BLaER1 (cell line): ENCODE results near the gene KDM3B.
"Not testable (repeated sequence)": the region's sequence is repeated elsewhere in the genome, so short reads cannot be mapped to it uniquely, and the experiment has no call there.

Experiments used
- H3K27ac ChIP-seq: shearing (Covaris generic); formaldehyde crosslinking; 2 replicates; pipeline ENCODE4 v1.8.1; 2022
- H3K27me3 ChIP-seq: shearing (Covaris generic); formaldehyde crosslinking; 2 replicates; pipeline ENCODE4 v1.8.1; 2022
- H3K36me3 ChIP-seq: shearing (Covaris generic); formaldehyde crosslinking; 2 replicates; pipeline ENCODE4 v1.8.1; 2022
- H3K4me1 ChIP-seq: shearing (Covaris generic); formaldehyde crosslinking; 2 replicates; pipeline ENCODE4 v1.8.1; 2022
- H3K4me2 ChIP-seq: shearing (Covaris generic); formaldehyde crosslinking; 2 replicates; pipeline ENCODE4 v1.8.1; 2022
- H3K4me3 ChIP-seq: shearing (Covaris generic); formaldehyde crosslinking; 2 replicates; pipeline ENCODE4 v1.8.1; 2022
- H3K9ac ChIP-seq: shearing (Covaris generic); formaldehyde crosslinking; 2 replicates; pipeline ENCODE4 v1.8.1; 2022
- H3K9me3 ChIP-seq: shearing (Covaris generic); formaldehyde crosslinking; 2 replicates; pipeline ENCODE4 v1.8.1; 2022
- H4K20me1 ChIP-seq: shearing (Covaris generic); formaldehyde crosslinking; 2 replicates; pipeline ENCODE4 v1.8.1; 2022
- Cebpa-rat ChIP-seq: shearing (Covaris generic); IDR thresholded peaks from 2 replicates; pipeline ENCODE4 v1.8.1; 2022

Gene KDM3B, protein sequence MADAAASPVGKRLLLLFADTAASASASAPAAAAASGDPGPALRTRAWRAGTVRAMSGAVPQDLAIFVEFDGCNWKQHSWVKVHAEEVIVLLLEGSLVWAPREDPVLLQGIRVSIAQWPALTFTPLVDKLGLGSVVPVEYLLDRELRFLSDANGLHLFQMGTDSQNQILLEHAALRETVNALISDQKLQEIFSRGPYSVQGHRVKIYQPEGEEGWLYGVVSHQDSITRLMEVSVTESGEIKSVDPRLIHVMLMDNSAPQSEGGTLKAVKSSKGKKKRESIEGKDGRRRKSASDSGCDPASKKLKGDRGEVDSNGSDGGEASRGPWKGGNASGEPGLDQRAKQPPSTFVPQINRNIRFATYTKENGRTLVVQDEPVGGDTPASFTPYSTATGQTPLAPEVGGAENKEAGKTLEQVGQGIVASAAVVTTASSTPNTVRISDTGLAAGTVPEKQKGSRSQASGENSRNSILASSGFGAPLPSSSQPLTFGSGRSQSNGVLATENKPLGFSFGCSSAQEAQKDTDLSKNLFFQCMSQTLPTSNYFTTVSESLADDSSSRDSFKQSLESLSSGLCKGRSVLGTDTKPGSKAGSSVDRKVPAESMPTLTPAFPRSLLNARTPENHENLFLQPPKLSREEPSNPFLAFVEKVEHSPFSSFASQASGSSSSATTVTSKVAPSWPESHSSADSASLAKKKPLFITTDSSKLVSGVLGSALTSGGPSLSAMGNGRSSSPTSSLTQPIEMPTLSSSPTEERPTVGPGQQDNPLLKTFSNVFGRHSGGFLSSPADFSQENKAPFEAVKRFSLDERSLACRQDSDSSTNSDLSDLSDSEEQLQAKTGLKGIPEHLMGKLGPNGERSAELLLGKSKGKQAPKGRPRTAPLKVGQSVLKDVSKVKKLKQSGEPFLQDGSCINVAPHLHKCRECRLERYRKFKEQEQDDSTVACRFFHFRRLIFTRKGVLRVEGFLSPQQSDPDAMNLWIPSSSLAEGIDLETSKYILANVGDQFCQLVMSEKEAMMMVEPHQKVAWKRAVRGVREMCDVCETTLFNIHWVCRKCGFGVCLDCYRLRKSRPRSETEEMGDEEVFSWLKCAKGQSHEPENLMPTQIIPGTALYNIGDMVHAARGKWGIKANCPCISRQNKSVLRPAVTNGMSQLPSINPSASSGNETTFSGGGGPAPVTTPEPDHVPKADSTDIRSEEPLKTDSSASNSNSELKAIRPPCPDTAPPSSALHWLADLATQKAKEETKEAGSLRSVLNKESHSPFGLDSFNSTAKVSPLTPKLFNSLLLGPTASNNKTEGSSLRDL (N-terminal part only)

DNA sequence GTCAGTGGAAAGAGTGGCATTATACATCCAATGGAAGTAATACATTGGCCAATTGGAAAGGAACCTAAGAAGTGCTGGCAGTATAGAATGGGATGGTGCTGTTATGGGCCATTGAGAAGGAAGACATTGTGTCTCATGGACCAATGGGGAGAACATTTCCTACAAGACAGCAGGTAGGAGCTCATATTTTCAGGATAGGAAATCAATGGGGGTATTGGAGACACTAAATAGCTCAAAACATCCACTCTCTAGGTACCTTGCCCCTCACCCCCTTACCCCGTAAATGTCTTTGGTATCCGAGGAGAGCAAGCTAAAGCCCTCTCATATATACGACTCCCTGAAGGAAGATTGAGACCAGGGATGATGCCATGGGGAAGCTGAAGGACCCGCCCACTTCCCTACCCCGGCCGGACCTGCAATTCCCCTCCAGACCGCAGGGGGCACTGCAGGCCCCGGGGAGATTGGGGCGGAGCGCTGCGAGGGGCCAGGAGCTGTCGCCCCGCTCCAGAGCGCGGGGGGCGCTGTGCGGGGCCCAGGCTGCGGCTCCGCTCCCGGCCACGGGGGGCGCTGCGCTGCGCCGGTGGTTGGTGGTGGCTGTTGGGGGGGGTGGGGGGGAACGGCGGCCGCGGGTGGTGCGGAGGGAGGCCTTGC is at the start of gene KDM3B:
KDM3B (plus strand) TSS at position 615 of the 651 bp plus-strand sequence. CDS start 111 bp downstream, outside the sequence.
- Histone ChIP-seq H3K9ac (peak within 1 kb of the TSS; percentile 94), H3K9me3 (peaks cover 20% of the 10 kb centered on the region), H3K4me2 (peak within 1 kb of the TSS; percentile 93), H4K20me1 (peaks cover 65% of the 10 kb centered on the region), H3K4me1 (peaks cover 16% of the 10 kb centered on the region), H3K27me3 (no peaks in the 10 kb centered on the region), H3K36me3 (peaks cover 52% of the 10 kb centered on the region), H3K4me3 (peak within 1 kb of the TSS; percentile 87), H3K27ac (peak within 1 kb of the TSS; percentile 99)
- no peak for TF ChIP-seq Cebpa-rat

DNA sequence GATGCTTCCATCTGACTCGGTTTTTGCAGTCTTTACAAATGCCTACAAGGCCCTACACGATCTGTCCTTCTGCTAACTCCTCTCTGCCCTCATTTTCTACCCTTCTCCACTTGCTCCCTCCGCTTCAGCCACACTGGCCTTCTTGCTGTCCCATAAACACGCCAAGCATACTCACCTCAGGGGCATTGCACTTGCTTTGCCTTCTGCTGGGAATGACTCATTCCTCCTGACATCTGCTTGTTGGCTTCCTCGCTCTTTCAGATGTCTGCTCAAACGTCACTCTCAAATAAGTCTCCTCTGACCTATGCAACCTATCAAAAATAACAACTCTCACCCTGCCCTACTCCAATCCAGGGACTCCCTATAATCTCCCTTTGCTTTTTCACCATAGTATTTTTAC is 49.1 kb upstream of the KDM3B start:
- Histone ChIP-seq H3K36me3 (peaks cover 37% of the 10 kb centered on the region), H4K20me1 (no peaks in the 10 kb centered on the region), H3K27ac (no peak overlapping the region), H3K4me2 (no peak overlapping the region), H3K27me3 (no peaks in the 10 kb centered on the region), H3K9me3 (no peaks in the 10 kb centered on the region), H3K9ac (no peak overlapping the region), H3K4me3 (no peak overlapping the region), H3K4me1 (no peaks in the 10 kb centered on the region)
- TF ChIP-seq Cebpa-rat, result no peak

DNA sequence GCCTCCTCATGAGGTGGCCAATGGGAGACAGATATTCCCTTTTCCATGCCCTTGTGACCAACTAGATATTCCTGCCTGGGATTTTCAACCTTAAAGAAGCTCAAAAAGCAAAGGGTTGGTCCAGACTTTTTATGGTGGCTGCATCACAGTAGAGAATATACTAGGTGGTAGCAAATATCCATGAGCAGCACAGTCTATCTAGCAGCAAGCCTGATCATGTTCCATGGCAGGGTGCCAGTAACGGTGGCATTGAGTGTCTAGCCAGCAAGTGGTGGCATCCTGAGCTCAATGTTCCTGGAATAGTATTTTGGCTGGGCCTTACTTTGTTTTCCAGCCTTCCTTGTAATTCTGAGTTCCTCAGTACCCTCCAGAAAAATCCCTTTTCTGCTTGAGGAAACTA is 46.7 kb upstream of the KDM3B start:
- Histone ChIP-seq H4K20me1 (no peaks in the 10 kb centered on the region), H3K36me3 (peaks cover 51% of the 10 kb centered on the region), H3K4me3 (no peak overlapping the region), H3K27ac (no peak overlapping the region), H3K27me3 (no peaks in the 10 kb centered on the region), H3K9me3 (no peaks in the 10 kb centered on the region), H3K4me2 (no peak overlapping the region), H3K9ac (no peak overlapping the region), H3K4me1 (no peaks in the 10 kb centered on the region)
- no peak for TF ChIP-seq Cebpa-rat

DNA sequence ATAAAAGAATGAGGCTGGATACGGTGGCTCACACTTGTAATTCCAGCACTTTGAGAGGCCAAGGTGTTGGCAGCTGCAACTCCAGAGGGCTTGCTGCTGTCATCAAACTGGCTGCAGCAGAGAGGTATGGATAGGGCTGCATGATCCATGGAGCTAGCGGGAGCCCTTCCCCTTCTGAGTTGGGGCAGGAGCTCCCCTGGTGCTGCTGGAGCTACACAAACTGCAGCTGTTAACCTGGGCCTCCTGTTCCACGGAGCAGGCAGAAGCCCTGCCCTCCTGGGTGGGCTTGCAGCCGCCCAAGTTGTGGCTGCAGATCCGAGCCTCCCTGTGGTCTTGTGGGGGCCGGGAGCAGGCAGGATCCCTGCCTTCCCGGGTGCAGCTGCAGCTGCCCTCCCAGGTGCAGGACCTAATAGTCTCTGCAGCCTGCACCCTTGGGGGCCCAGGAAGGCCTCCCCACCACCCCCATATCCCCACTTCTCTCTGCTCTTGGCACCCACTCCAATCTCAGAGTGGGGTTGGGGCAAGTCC is 36.7 kb upstream of the KDM3B start:
- no peak for TF ChIP-seq Cebpa-rat
- Histone ChIP-seq H3K4me2 (no peak overlapping the region), H3K4me3 (no peak overlapping the region), H3K4me1 (no peaks in the 10 kb centered on the region), H3K27ac (no peak overlapping the region), H3K9ac (no peak overlapping the region), H3K36me3 (peaks cover 80% of the 10 kb centered on the region), H3K9me3 (no peaks in the 10 kb centered on the region), H4K20me1 (no peaks in the 10 kb centered on the region), H3K27me3 (no peaks in the 10 kb centered on the region)

DNA sequence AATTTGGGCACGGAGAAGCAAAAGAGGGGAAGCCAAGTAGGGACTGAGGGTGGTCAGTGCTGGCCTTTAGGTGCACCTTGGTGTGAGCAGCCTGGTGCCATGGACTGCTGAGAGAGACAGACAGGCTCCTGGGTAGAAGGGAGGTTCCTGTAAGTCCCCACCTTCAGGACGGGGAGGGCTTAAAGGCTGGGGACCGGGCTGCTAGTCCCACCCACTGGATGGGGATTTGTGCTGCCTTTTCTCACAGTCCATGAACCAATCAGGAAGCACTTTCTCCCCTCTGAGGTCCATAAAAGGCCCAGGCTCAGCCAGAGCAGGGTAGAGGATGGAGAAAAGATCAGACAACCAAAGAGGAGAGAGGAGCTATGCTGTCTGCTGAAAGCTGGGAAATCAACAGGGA is 36.1 kb upstream of the KDM3B start:
- Histone ChIP-seq H3K4me3 (no peak overlapping the region), H4K20me1 (no peaks in the 10 kb centered on the region), H3K27me3 (no peaks in the 10 kb centered on the region), H3K27ac (no peak overlapping the region), H3K4me2 (no peak overlapping the region), H3K9ac (no peak overlapping the region), H3K36me3 (peaks cover 77% of the 10 kb centered on the region), H3K4me1 (no peaks in the 10 kb centered on the region), H3K9me3 (no peaks in the 10 kb centered on the region)
- TF ChIP-seq Cebpa-rat, result no peak

DNA sequence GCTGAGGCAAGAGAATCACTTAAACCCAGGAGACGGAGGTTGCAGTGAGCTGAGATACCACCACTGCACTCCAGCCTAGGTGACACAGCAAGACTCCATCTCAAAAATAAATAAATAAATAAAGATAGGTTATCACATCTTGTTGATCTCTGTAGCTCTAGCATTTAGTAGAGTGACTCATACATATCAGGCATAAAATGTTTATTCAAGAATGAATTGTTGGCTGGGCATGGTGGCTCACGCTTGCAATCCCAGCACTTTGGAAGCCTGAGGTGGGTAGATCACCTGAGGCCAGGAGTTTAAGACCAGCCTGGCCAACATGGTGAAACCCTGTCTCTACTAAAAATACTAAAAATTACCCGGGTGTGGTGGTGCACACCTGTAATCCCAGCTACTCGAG is 34.3 kb upstream of the KDM3B start:
- not testable (repeated sequence) for H4K20me1 ChIP-seq, H3K9me3 ChIP-seq, H3K27ac ChIP-seq, H3K4me2 ChIP-seq, H3K27me3 ChIP-seq, H3K4me3 ChIP-seq, H3K4me1 ChIP-seq, H3K9ac ChIP-seq
- peaks cover 72% of the 10 kb centered on the region for H3K36me3 ChIP-seq

DNA sequence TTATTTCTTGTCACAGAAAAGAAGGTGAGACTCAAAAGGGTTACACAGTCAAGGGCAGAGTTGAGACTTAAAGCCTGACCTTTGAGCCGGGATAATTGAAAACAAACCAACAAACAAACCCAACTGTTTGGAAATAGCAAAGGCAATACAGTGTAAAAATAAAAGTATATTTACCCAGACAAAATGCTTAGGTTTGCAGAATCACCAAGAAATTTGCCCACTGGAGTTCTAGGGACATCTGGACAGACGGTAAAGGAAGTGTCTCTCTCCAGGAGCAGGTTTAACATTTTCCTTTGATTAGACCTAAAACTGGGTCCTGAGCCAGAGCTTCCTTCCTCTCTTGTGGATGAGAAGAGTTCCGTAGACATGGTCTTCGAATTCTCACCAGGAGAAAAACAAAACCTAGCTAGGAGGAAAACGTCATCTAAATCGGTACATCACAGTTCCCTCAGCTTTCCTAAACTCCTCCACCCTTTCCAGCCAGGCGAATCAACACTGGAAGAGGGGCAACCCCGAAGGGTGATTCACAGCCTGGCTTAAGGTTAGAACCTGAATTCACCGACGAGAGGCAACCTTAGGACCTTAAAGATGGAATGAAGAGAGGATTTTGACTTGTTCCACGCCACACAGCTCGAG is 21.6 kb upstream of the KDM3B start:
- no peaks in the 10 kb centered on the region for H3K9me3 ChIP-seq
- peaks cover 27% of the 10 kb centered on the region for H3K4me1 ChIP-seq
- H3K9ac ChIP-seq, result peak overlapping the region; percentile 76
- peak overlapping the region; percentile 56 for H3K27ac ChIP-seq
- no peaks in the 10 kb centered on the region for H4K20me1 ChIP-seq
- H3K4me3 ChIP-seq, result peak overlapping the region; percentile 73
- peaks cover 24% of the 10 kb centered on the region for H3K36me3 ChIP-seq
- TF ChIP-seq Cebpa-rat, result no peak
- no peaks in the 10 kb centered on the region for H3K27me3 ChIP-seq
- H3K4me2 ChIP-seq, result peak overlapping the region; percentile 91

DNA sequence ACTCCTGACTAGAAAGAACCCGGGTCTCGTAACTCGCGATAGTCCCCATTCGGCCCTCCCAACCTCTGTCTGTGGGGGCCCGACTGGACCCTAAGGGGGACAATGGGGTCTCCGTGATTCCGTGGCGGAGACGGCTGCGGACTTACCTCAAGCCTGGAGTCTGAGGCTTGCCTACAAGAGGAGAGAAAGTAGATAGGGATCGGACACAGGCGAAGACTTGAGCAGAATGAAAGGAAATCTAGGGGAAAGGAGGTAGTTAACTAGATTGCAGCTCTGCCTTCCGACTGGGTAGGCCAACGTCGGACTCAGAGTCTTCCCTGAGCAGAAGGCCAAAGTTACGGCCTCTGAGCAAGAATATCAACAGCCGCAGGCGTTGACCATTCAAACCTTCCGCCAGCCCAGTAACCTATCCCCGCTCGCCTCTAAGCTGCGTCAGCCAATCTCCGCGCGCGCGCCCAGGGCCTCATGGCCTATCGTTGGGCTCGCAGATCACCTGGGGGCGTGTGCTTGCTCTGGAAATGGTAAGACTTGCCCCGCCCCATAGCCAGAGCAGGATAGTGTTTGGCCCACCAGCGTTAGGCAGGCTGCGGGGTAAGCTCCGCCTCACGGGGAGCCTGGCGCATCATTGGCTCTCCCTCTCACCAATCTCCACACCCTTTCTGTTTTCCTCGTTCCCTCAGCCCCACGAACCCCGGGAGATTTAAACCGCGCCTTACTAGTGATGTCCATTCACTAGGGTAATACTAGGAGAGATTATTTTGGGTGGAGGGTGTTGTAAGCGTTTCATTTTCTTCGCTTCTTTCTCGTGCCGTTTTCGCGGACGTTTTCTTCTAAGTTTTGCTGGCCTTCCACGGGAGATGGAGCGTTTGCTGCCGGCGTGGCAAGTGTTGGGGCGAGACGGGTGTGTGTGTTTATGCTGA is 20.8 kb upstream of the KDM3B start, which contains the start of gene CDC25C:
CDC25C (minus strand) TSS at position 356 of the 920 bp plus-strand sequence. CDS start 624 bp downstream, outside the sequence.
- Histone ChIP-seq H3K4me2 (peak within 1 kb of the TSS; percentile 91), H3K9me3 (no peaks in the 10 kb centered on the region), H3K9ac (peak within 1 kb of the TSS; percentile 76), H3K27me3 (no peaks in the 10 kb centered on the region), H3K4me1 (peaks cover 32% of the 10 kb centered on the region), H3K36me3 (peaks cover 16% of the 10 kb centered on the region), H3K27ac (peak within 1 kb of the TSS; percentile 56), H3K4me3 (peak within 1 kb of the TSS; percentile 73), H4K20me1 (no peaks in the 10 kb centered on the region)
- TF ChIP-seq Cebpa-rat, result no peak
